Right lobe of liver (tissue), 6 donors: ENCODE measurements around the gene ZCRB1. TPM values are rescaled to one million over a fixed set of nuclear protein-coding genes. Genes with fewer than 3 reads are reported as not detected.

ENCODE experiments used
- ATAC-seq, 4 donors: fragments of 200-7000 bp; cut with Tn5 transposase; one replicate each; pipeline ENCODE4 v1.9.1; 2020; ENCODE audit warnings: mild to moderate bottlenecking in 4 of 4, moderate library complexity in 4 of 4
- DNase-seq, 3 donors: peaks; one replicate each; pipeline ENCODE4 v3.0.0-alpha.2; 2020
- H3K27ac ChIP-seq, 3 donors: fragments of 200-600 bp; one replicate each; pipeline ENCODE4 v1.8.0; 2022
- H3K27me3 ChIP-seq, 2 donors: fragments of 200-600 bp; one replicate each; pipeline ENCODE4 v1.8.0; 2022
- H3K36me3 ChIP-seq, 4 donors: fragments of 200-600 bp; sonication (generic) in 1 of 4; one replicate each; pipeline versions ENCODE4 v1.5.1 to v1.8.0; 2017 to 2022; ENCODE audit warnings: control low read depth in 1 of 4
- H3K4me1 ChIP-seq, 4 donors: fragments of 200-600 bp; sonication (generic) in 1 of 4; one replicate each; pipeline versions ENCODE4 v1.5.1 to v1.8.0; 2017 to 2022; ENCODE audit warnings: control low read depth in 1 of 4
- H3K4me3 ChIP-seq, 3 donors: fragments of 200-600 bp; one replicate each; pipeline ENCODE4 v1.8.0; 2022
- H3K9me3 ChIP-seq, 4 donors: fragments of 200-600 bp; sonication (generic) in 1 of 4; one replicate each; pipeline versions ENCODE4 v1.5.1 to v1.8.0; 2017 to 2022; ENCODE audit warnings: control low read depth in 1 of 4
- CTCF ChIP-seq, 4 donors: fragments of 200-600 bp in 3 of 4; fragments of 450-650 bp in 1 of 4; IDR thresholded peaks; one replicate each; pipeline versions ENCODE4 v1.5.1 to v1.8.0; 2016 to 2022; ENCODE audit warnings: antibody characterized with exemption in 4 of 4, mild to moderate bottlenecking in 2 of 4
- POLR2A ChIP-seq: fragments of 450-650 bp; IDR thresholded peaks from one replicate; pipeline ENCODE4 v1.6.1; 2017; ENCODE audit warnings: antibody characterized with exemption, mild to moderate bottlenecking
- WGBS: methylation state at CpG from one replicate; pipeline ENCODE4 v1.1.6; 2018; ENCODE audit warnings: low coverage, low lambda C conversion rate; ENCODE audit not compliant: insufficient coverage; ENCODE audit errors: missing lambda C conversion rate; 5-methylcytosine and 5-hydroxymethylcytosine counted together
- intact Hi-C, 2 donors: fragments of 100-400 bp; cut with DNase I; formaldehyde crosslinking; loops; one replicate each; pipeline versions ENCODE4 v1.11.2 to v1.14.1; 2022
- total RNA-seq, 6 experiments: library from RNA; depleted of rRNA in 2 of 6; stranded (reverse); fragments of >200 nt in 2 of 6; fragmentation: NEBNext Ultra II Directional in 3 of 6; extraction: Animal tissue kit (Norgen Biotek cat#: 25700) in 3 of 6; gene quantifications; one replicate each; pipeline versions ENCODE4 v1.1.0 to v1.2.4, GENCODE V29; 2016 to 2023
- donor health status: DM: no; HTN: yes; CAD: no.
- donor health status: DM: no; HTN: no; CAD: no.
- donor health status: DM: no; HTN: no; CAD: no.
- donor health status: DM: no; HTN: yes; CAD: no.
- donor health status: DM: no; HTN: yes; CAD: no.

The ZCRB1 gene
- total RNA-seq, 6 experiments from 2014 or later = 22.9 to 35.3 (median 23.5) TPM

- DNase-seq (no peak), ATAC-seq (no peak)
- Histone ChIP-seq H3K27me3 (no peaks in the 10 kb centered on the region), H3K36me3 (no peaks in the 10 kb centered on the region), H3K9me3 (no peaks in the 10 kb centered on the region), H3K27ac (no peak overlapping the region), H3K4me1 (no peaks in the 10 kb centered on the region), H3K4me3 (no peak overlapping the region)
- TF ChIP-seq POLR2A (no peak), CTCF (IDR thresholded peaks at IDR 0.05) (no peak)
- 98% methylated on average over 5 of the region's 5 CpGs for WGBS
- intact Hi-C loops = no loop called here
These were observed 39.6 kb upstream of the ZCRB1 start for GRCh38 chr12:42365486-42365885.

- no peaks in the 10 kb centered on the region for H3K4me1 ChIP-seq
- intact Hi-C loops = no loop called here
- H3K4me3 ChIP-seq = no peak overlapping the region
- no peak overlapping the region for H3K27ac ChIP-seq
- H3K27me3 ChIP-seq = no peaks in the 10 kb centered on the region
- 71% methylated on average over 7 of the region's 9 CpGs for WGBS
- no peaks in the 10 kb centered on the region for H3K9me3 ChIP-seq
- no peak for TF ChIP-seq POLR2A
- H3K36me3 ChIP-seq = no peaks in the 10 kb centered on the region
- ATAC-seq (no peak), DNase-seq (no peak)
These were observed 38.8 kb upstream of the ZCRB1 start for GRCh38 chr12:42364692-42365091.

- no peaks in the 10 kb centered on the region for H3K4me1 ChIP-seq
- TF ChIP-seq CTCF (IDR thresholded peaks at IDR 0.05) = no peak
- TF ChIP-seq POLR2A = no peak
- intact Hi-C loops = no loop called here
- H3K27me3 ChIP-seq = no peaks in the 10 kb centered on the region
- ATAC-seq (no peak), DNase-seq (no peak)
- no peaks in the 10 kb centered on the region for H3K9me3 ChIP-seq
- no peaks in the 10 kb centered on the region for H3K36me3 ChIP-seq
- no peak overlapping the region for H3K4me3 ChIP-seq
- H3K27ac ChIP-seq = no peak overlapping the region
These were observed 36.9 kb upstream of the ZCRB1 start for GRCh38 chr12:42362647-42363260.

- DNase-seq (no peak), ATAC-seq (no peak)
- H3K27me3 ChIP-seq = no peaks in the 10 kb centered on the region
- WGBS = 87% methylated on average over 4 of the region's 4 CpGs
- no peaks in the 10 kb centered on the region for H3K36me3 ChIP-seq
- H3K4me3 ChIP-seq = no peak overlapping the region
- no peaks in the 10 kb centered on the region for H3K9me3 ChIP-seq
- TF ChIP-seq CTCF (IDR thresholded peaks at IDR 0.05) (no peak), POLR2A (no peak)
- H3K4me1 ChIP-seq = no peaks in the 10 kb centered on the region
- H3K27ac ChIP-seq = no peak overlapping the region
- intact Hi-C loops = no loop called here
These were observed 36.2 kb upstream of the ZCRB1 start for GRCh38 chr12:42361909-42362646.

- no peaks in the 10 kb centered on the region for H3K36me3 ChIP-seq
- no peak overlapping the region for H3K27ac ChIP-seq
- intact Hi-C loops = no loop called here
- H3K9me3 ChIP-seq = no peaks in the 10 kb centered on the region
- TF ChIP-seq CTCF (IDR thresholded peaks at IDR 0.05) (no peak), POLR2A (no peak)
- DNase-seq (no peak), ATAC-seq (no peak)
- 81% methylated on average over 6 of the region's 6 CpGs for WGBS
- H3K4me3 ChIP-seq = no peak overlapping the region
- no peaks in the 10 kb centered on the region for H3K27me3 ChIP-seq
- no peaks in the 10 kb centered on the region for H3K4me1 ChIP-seq
These were observed 35.0 kb upstream of the ZCRB1 start for GRCh38 chr12:42360747-42361403.
